Esophagus muscularis mucosa (tissue), 3 donors: ENCODE results near the gene INHBA.

ENCODE experiments used
- CTCF ChIP-seq, 3 experiments: fragments of 200-600 bp in 2 of 3; fragments of 450-650 bp in 1 of 3; sonication (generic) in 2 of 3; IDR thresholded peaks; one replicate each; pipeline ENCODE4 v1.5.1; 2017 to 2019; ENCODE audit warnings: antibody characterized with exemption in 3 of 3, mild to moderate bottlenecking in 2 of 3, moderate library complexity in 1 of 3
- POLR2A ChIP-seq: fragments of 450-650 bp; IDR thresholded peaks from one replicate; pipeline ENCODE4 v1.6.1; 2017; ENCODE audit warnings: antibody characterized with exemption, moderate library complexity, mild to moderate bottlenecking, low read depth

- no peak for TF ChIP-seq CTCF (IDR thresholded peaks at IDR 0.05)
- TF ChIP-seq POLR2A = no peak
Observed at GRCh38 chr7:41691286-41692190, 11.4 kb downstream of the INHBA start.
